K562 (cell line): Measurements from ENCODE around the gene GASK1A. TPM values are rescaled to one million over a fixed set of nuclear protein-coding genes. Genes with fewer than 3 reads are reported as not detected.

Experiments used
- ATAC-seq: fragments of 200-7000 bp; cut with Tn5 transposase; 3 replicates; pipeline ENCODE4 v1.9.1; 2020; ENCODE audit warnings: moderate library complexity
- BruUV-seq: library from RNA; stranded (reverse); fragments of 400-500 nt; replicated peaks from 2 replicates; lab custom pipeline; 2021; lab: Mats Ljungman, UMichigan
- CTCF ChIA-PET: fragments of 300-600 bp; formaldehyde crosslinking; extraction: SDS; loops from one replicate; lab custom pipeline; 2021; ENCODE audit warnings: low intra/inter-chr PET ratio; lab: Yijun Ruan, JAX
- POLR2A ChIA-PET: fragments of 300-600, 350-650 bp; sonication (Branson Sonifier 250); formaldehyde crosslinking; extraction: SDS; loops from one replicate; lab custom pipeline; 2021; ENCODE audit warnings: antibody characterized with exemption, inconsistent platforms; lab: Yijun Ruan, JAX
- DNase-seq, 4 experiments: peaks; one replicate each; pipeline versions ENCODE4 v3.0.0 to v3.0.0-alpha.2; 2011 to 2018; ENCODE audit warnings: low spot score in 3 of 4, mixed read lengths in 3 of 4; ENCODE audit errors: extremely low read depth in 1 of 4
- FAIRE-seq: peaks from 2 replicates; lab custom pipeline; 2011; peaks lifted over from hg19 to GRCh38; lab: Jason Lieb, UNC
- H2AFZ ChIP-seq: 2 replicates; pipeline ENCODE4 v1.6.0; 2011; ENCODE audit warnings: low read depth, low read length, control low read depth, inconsistent platforms
- H3K27ac ChIP-seq: fragments of 200-600 bp; 3 replicates; pipeline ENCODE4 v1.8.0; 2011; ENCODE audit warnings: low read depth, mild to moderate bottlenecking, control low read depth, inconsistent platforms, low read length, moderate library complexity, mixed read lengths; ENCODE audit errors: extremely low read depth
- H3K27me3 ChIP-seq, 2 experiments: fragments of 300-600 bp in 1 of 2; 2 replicates in 1 of 2; 3 replicates in 1 of 2; pipeline versions ENCODE4 v1.6.0 to v1.8.0; 2011; ENCODE audit warnings: inconsistent platforms in 2 of 2, low read length in 2 of 2, mild to moderate bottlenecking in 1 of 2, mixed read lengths in 1 of 2, moderate library complexity in 1 of 2; ENCODE audit not compliant: control insufficient read depth in 2 of 2, insufficient read depth in 2 of 2
- H3K36me3 ChIP-seq: fragments of 300-600 bp; 3 replicates; pipeline ENCODE4 v1.8.0; 2011; ENCODE audit warnings: mild to moderate bottlenecking, low read length, inconsistent platforms; ENCODE audit not compliant: control insufficient read depth, insufficient read depth
- H3K4me1 ChIP-seq, 2 experiments: fragments of 200-600 bp in 1 of 2; replicated peaks in 1 of 2; 2 replicates in 1 of 2; 3 replicates in 1 of 2; pipeline versions ENCODE4 v1.5.1 to v1.8.0; 2011; ENCODE audit warnings: inconsistent platforms in 2 of 2, low read length in 2 of 2, mild to moderate bottlenecking in 1 of 2, mixed read lengths in 1 of 2, moderate library complexity in 1 of 2; ENCODE audit not compliant: control insufficient read depth in 2 of 2, insufficient read depth in 2 of 2
- H3K4me2 ChIP-seq: 2 replicates; pipeline ENCODE4 v1.6.1; 2011; ENCODE audit warnings: low read length, control low read depth, inconsistent platforms, mixed read lengths; ENCODE audit not compliant: insufficient read depth
- H3K4me3 ChIP-seq: fragments of 200-600 bp; sonication (generic), shearing (Covaris generic); 2 replicates; pipeline ENCODE4 v1.5.1; 2016; ENCODE audit warnings: control low read depth, inconsistent platforms
- H3K79me2 ChIP-seq: fragments of 200-600 bp; 3 replicates; pipeline ENCODE4 v1.8.0; 2011; ENCODE audit warnings: low read length, inconsistent platforms; ENCODE audit not compliant: control insufficient read depth, insufficient read depth
- H3K9ac ChIP-seq, 2 experiments: 2 replicates each; pipeline versions ENCODE4 v1.6.0 to v1.6.1; 2011; ENCODE audit warnings: low read depth in 2 of 2, low read length in 2 of 2, control low read depth in 1 of 2, inconsistent platforms in 1 of 2, mild to moderate bottlenecking in 1 of 2, mixed read lengths in 1 of 2; ENCODE audit not compliant: insufficient read depth in 1 of 2
- H3K9me1 ChIP-seq: one replicate; pipeline ENCODE4 v1.6.0; 2011; ENCODE audit warnings: inconsistent platforms, mild to moderate bottlenecking, low read length, moderate library complexity; ENCODE audit not compliant: control insufficient read depth, insufficient read depth
- H3K9me3 ChIP-seq: replicated peaks from 2 replicates; pipeline ENCODE4 v1.5.1; 2011; ENCODE audit warnings: low read depth, low read length, inconsistent platforms; ENCODE audit not compliant: control insufficient read depth, insufficient read depth
- H4K20me1 ChIP-seq: replicated peaks from 2 replicates; pipeline ENCODE4 v1.6.1; 2011; ENCODE audit warnings: low read length, inconsistent platforms, mixed read lengths; ENCODE audit not compliant: control insufficient read depth, insufficient read depth
- BRD4 ChIP-seq: fragments of 200-600 bp; sonication (generic); IDR thresholded peaks from 2 replicates; pipeline ENCODE4 v1.6.1; 2017; ENCODE audit warnings: inconsistent platforms
- CBX8 ChIP-seq: fragments of 200-600 bp; sonication (generic); IDR thresholded peaks from 2 replicates; pipeline ENCODE4 v1.6.1; 2012; ENCODE audit warnings: borderline replicate concordance, mixed run types, low read depth, mild to moderate bottlenecking, moderate library complexity, mixed read lengths, low read length, control low read depth, inconsistent platforms; ENCODE audit not compliant: poor library complexity, severe bottlenecking; ENCODE audit errors: extremely low read depth
- ERF ChIP-seq: fragments of 450-650 bp; formaldehyde crosslinking; IDR thresholded peaks from 2 replicates; pipeline ENCODE4 v1.4.0; 2020; ENCODE audit warnings: mild to moderate bottlenecking, mixed read lengths
- GTF2F1 ChIP-seq: IDR thresholded peaks from 2 replicates; pipeline ENCODE4 v1.6.1; 2011; ENCODE audit warnings: low read depth, low read length, improper control_type of control experiment
- HDAC2 ChIP-seq: fragments of 450-650 bp; IDR thresholded peaks from 2 replicates; pipeline ENCODE4 v1.6.1; 2016; ENCODE audit warnings: mild to moderate bottlenecking
- PHB ChIP-seq: fragments of 250-450 bp; sonication (Bioruptor Pico); IDR thresholded peaks from 2 replicates; pipeline ENCODE4 v1.5.0; 2021
- TBL1XR1 ChIP-seq, 2 experiments: IDR thresholded peaks; 2 replicates each; pipeline ENCODE4 v1.6.1; 2012; ENCODE audit warnings: improper control_type of control experiment in 2 of 2, low read length in 2 of 2, mild to moderate bottlenecking in 1 of 2
- TCFL5 ChIP-seq: fragments of 250-450 bp; sonication (Bioruptor Pico); conservative IDR thresholded peaks from 2 replicates; pipeline ENCODE4 v1.6.1; 2021; ENCODE audit warnings: mild to moderate bottlenecking, moderate library complexity, matching md5 sums
- ZKSCAN3 ChIP-seq: fragments of 250-450 bp; sonication (Bioruptor Pico); IDR thresholded peaks from 2 replicates; pipeline ENCODE4 v1.4.0; 2020
- ZNF263 ChIP-seq: sonication (generic); formaldehyde crosslinking; IDR thresholded peaks from 2 replicates; pipeline ENCODE4 v1.8.0; 2022; ENCODE audit warnings: mild to moderate bottlenecking, missing genetic modification reagents, borderline replicate concordance
- ZNF347 ChIP-seq: fragments of 450-650 bp; formaldehyde crosslinking; IDR thresholded peaks from 2 replicates; pipeline ENCODE4 v1.4.0; 2020; ENCODE audit warnings: low read depth, mild to moderate bottlenecking, moderate library complexity
- WGBS: fragments of 100-300 bp; shearing (Covaris generic); methylation state at CpG from one replicate; pipeline ENCODE4 v1.1.6; 2016; ENCODE audit warnings: low coverage, mixed read lengths; ENCODE audit not compliant: insufficient coverage; ENCODE audit errors: missing lambda C conversion rate; 5-methylcytosine and 5-hydroxymethylcytosine counted together
- in situ Hi-C: fragments of 300-500 bp; cut with MboI; formaldehyde crosslinking; loops from 4 replicates; pipeline ENCODE4 v1.15.0; 2018; ENCODE audit warnings: inconsistent platforms, mixed read lengths
- intact Hi-C: fragments of 100-400 bp; cut with micrococcal nuclease; formaldehyde crosslinking; loops from 2 replicates; pipeline ENCODE4 v1.14.2; 2022
- polyA plus RNA-seq, 8 experiments: library from polyadenylated mRNA; depleted of rRNA in 4 of 8; stranded (reverse) in 5 of 8; unstranded in 3 of 8; fragments of >200 nt; fragmentation: Nextera tagmentation in 2 of 8; fragmentation: Illumina TruSeq in 1 of 8; extraction: Ambion mirVana in 2 of 8; extraction: Trizol in 1 of 8; gene quantifications; 2 replicates each; pipeline versions ENCODE4 v1.2.1 to v1.2.3, GENCODE V29; 2011 to 2014; ENCODE audit warnings: inconsistent platforms in 1 of 8, missing spikeins in 1 of 8
- total RNA-seq, 7 experiments: library from RNA; depleted of rRNA in 6 of 7; stranded (reverse); fragments of >200 nt in 6 of 7; fragmentation: Illumina TruSeq in 2 of 7; extraction: Trizol in 2 of 7; gene quantifications; 2 replicates each; pipeline versions ENCODE4 v1.2.1 to v1.2.3, GENCODE V29; 2011 to 2021; ENCODE audit warnings: low replicate concordance in 1 of 7
- TF ChIP-seq, protein P1 (sequence below): fragments of 450-650 bp; IDR thresholded peaks from 2 replicates; pipeline ENCODE4 v1.6.1; 2017; ENCODE audit warnings: mild to moderate bottlenecking, moderate library complexity
- TF ChIP-seq, protein P2 (sequence below), 2 experiments: fragments of 450-650 bp; IDR thresholded peaks; 2 replicates each; pipeline ENCODE4 v1.6.1; 2018; ENCODE audit warnings: mild to moderate bottlenecking in 2 of 2, low read depth in 1 of 2; ENCODE audit not compliant: partially characterized antibody in 2 of 2
- TF ChIP-seq, protein P3 (sequence below): IDR thresholded peaks from 3 replicates; pipeline ENCODE4 v1.6.1; 2011; ENCODE audit warnings: borderline replicate concordance, mild to moderate bottlenecking; ENCODE audit not compliant: insufficient read length, insufficient read depth
- TF ChIP-seq, protein P4 (sequence below): fragments of 450-650 bp; IDR thresholded peaks from 2 replicates; pipeline ENCODE4 v1.7.0; 2016; ENCODE audit warnings: borderline replicate concordance

Gene GASK1A
- total and polyA plus RNA-seq, 9 of the 15 experiments (the other 6 are each of a cell fraction or from before 2014, with no cell fraction given): 0.04 to 0.11 (median 0.05) TPM; not detected in 5

DNA sequence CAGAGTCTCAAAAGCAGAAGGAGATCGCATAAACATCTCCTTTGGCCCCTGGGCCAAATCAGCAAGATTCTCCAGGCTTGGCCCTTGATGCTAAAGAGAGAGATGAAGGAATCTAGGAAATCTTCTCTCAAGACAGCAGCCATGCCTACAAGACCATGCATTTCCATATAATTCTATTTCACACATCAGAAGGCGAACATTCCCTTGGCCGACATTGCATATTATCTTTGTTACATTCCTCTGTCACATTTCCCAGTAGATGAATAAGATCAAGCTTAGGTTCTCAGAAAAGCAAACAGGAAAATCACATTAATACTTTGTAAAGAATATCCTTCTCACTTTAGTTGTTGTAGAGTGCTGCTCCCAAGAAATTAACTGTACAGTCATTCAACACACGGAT is 21.3 kb downstream of the GASK1A start:
- 0% methylated on average over 4 of the region's 4 CpGs for WGBS
- intact Hi-C loops (no loop called here), in situ Hi-C loops (no loop called here)
- FAIRE-seq (no peak), DNase-seq (no peak), ATAC-seq (no peak)
- H3K36me3 ChIP-seq: no peaks in the 10 kb centered on the region
- ChIA-PET CTCF (no interaction called here), POLR2A (interaction anchor here (2.8 kb wide), 1 partner anchor 7 kb away, joined by 11 read pairs; no protein-coding TSS in a partner anchor)
- H3K9ac ChIP-seq: no peak overlapping the region
- no peak overlapping the region for H2AFZ ChIP-seq
- H3K79me2 ChIP-seq: no peaks in the 10 kb centered on the region
- BruUV-seq: no TSS peak
- no peaks in the 10 kb centered on the region for H3K9me3 ChIP-seq
- no peaks in the 10 kb centered on the region for H4K20me1 ChIP-seq
- H3K4me1 ChIP-seq: no peaks in the 10 kb centered on the region
- peaks cover 32 to 51% of the 10 kb centered on the region in 2 experiments for H3K27me3 ChIP-seq
- H3K4me2 ChIP-seq: no peak overlapping the region
- no peak overlapping the region for H3K27ac ChIP-seq
- H3K9me1 ChIP-seq: no peaks in the 10 kb centered on the region
- no peak overlapping the region for H3K4me3 ChIP-seq
- TF ChIP-seq, protein P1, sequence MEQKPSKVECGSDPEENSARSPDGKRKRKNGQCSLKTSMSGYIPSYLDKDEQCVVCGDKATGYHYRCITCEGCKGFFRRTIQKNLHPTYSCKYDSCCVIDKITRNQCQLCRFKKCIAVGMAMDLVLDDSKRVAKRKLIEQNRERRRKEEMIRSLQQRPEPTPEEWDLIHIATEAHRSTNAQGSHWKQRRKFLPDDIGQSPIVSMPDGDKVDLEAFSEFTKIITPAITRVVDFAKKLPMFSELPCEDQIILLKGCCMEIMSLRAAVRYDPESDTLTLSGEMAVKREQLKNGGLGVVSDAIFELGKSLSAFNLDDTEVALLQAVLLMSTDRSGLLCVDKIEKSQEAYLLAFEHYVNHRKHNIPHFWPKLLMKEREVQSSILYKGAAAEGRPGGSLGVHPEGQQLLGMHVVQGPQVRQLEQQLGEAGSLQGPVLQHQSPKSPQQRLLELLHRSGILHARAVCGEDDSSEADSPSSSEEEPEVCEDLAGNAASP: no peak
- TF ChIP-seq, protein P2, sequence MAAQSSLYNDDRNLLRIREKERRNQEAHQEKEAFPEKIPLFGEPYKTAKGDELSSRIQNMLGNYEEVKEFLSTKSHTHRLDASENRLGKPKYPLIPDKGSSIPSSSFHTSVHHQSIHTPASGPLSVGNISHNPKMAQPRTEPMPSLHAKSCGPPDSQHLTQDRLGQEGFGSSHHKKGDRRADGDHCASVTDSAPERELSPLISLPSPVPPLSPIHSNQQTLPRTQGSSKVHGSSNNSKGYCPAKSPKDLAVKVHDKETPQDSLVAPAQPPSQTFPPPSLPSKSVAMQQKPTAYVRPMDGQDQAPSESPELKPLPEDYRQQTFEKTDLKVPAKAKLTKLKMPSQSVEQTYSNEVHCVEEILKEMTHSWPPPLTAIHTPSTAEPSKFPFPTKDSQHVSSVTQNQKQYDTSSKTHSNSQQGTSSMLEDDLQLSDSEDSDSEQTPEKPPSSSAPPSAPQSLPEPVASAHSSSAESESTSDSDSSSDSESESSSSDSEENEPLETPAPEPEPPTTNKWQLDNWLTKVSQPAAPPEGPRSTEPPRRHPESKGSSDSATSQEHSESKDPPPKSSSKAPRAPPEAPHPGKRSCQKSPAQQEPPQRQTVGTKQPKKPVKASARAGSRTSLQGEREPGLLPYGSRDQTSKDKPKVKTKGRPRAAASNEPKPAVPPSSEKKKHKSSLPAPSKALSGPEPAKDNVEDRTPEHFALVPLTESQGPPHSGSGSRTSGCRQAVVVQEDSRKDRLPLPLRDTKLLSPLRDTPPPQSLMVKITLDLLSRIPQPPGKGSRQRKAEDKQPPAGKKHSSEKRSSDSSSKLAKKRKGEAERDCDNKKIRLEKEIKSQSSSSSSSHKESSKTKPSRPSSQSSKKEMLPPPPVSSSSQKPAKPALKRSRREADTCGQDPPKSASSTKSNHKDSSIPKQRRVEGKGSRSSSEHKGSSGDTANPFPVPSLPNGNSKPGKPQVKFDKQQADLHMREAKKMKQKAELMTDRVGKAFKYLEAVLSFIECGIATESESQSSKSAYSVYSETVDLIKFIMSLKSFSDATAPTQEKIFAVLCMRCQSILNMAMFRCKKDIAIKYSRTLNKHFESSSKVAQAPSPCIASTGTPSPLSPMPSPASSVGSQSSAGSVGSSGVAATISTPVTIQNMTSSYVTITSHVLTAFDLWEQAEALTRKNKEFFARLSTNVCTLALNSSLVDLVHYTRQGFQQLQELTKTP (IDR thresholded peaks at IDR 0.05; ENCODE audit: low read depth in 1 of 2, partially characterized antibody in 2 of 2): no peak
- TF ChIP-seq GTF2F1 (no peak), ZNF347 (CRISPR knock-in tag) (no peak), BRD4 (no peak), TBL1XR1 (IDR thresholded peaks at IDR 0.05; ENCODE audit: low read length in 2 of 2) (no peak), HDAC2 (no peak), PHB (CRISPR knock-in tag) (no peak), CBX8 (no peak), ZKSCAN3 (CRISPR knock-in tag) (no peak), ERF (CRISPR knock-in tag) (no peak), TCFL5 (no peak), ZNF263 (CRISPR knock-in tag) (no peak)
- TF ChIP-seq, protein P3, sequence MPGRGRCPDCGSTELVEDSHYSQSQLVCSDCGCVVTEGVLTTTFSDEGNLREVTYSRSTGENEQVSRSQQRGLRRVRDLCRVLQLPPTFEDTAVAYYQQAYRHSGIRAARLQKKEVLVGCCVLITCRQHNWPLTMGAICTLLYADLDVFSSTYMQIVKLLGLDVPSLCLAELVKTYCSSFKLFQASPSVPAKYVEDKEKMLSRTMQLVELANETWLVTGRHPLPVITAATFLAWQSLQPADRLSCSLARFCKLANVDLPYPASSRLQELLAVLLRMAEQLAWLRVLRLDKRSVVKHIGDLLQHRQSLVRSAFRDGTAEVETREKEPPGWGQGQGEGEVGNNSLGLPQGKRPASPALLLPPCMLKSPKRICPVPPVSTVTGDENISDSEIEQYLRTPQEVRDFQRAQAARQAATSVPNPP: no peak
- TF ChIP-seq, protein P4, sequence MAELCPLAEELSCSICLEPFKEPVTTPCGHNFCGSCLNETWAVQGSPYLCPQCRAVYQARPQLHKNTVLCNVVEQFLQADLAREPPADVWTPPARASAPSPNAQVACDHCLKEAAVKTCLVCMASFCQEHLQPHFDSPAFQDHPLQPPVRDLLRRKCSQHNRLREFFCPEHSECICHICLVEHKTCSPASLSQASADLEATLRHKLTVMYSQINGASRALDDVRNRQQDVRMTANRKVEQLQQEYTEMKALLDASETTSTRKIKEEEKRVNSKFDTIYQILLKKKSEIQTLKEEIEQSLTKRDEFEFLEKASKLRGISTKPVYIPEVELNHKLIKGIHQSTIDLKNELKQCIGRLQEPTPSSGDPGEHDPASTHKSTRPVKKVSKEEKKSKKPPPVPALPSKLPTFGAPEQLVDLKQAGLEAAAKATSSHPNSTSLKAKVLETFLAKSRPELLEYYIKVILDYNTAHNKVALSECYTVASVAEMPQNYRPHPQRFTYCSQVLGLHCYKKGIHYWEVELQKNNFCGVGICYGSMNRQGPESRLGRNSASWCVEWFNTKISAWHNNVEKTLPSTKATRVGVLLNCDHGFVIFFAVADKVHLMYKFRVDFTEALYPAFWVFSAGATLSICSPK: no peak
